Mucosa of rectum (tissue), 2 donors: Measurements from ENCODE around the gene CCDC184.

Experiments used
- H3K27ac ChIP-seq, 2 donors: one replicate each; pipeline ENCODE4 v1.7.0; 2013; ENCODE audit warnings: inconsistent platforms in 2 of 2, low read depth in 2 of 2, low read length in 2 of 2
- H3K27me3 ChIP-seq, 2 donors: one replicate each; pipeline ENCODE4 v1.7.0; 2013; ENCODE audit warnings: low read length in 2 of 2; ENCODE audit not compliant: control insufficient read depth in 2 of 2, insufficient read depth in 2 of 2
- H3K36me3 ChIP-seq, 2 donors: one replicate each; pipeline ENCODE4 v1.7.0; 2013; ENCODE audit warnings: low read length in 2 of 2; ENCODE audit not compliant: control insufficient read depth in 2 of 2, insufficient read depth in 2 of 2
- H3K4me1 ChIP-seq, 2 donors: one replicate each; pipeline ENCODE4 v1.7.0; 2013; ENCODE audit warnings: low read length in 2 of 2, mild to moderate bottlenecking in 1 of 2; ENCODE audit not compliant: control insufficient read depth in 2 of 2, insufficient read depth in 2 of 2
- H3K4me3 ChIP-seq, 2 donors: one replicate each; pipeline ENCODE4 v1.7.0; 2013; ENCODE audit warnings: low read length in 2 of 2
- H3K9ac ChIP-seq, 2 donors: one replicate each; pipeline ENCODE4 v1.7.0; 2013; ENCODE audit warnings: low read length in 2 of 2, low read depth in 1 of 2, mild to moderate bottlenecking in 1 of 2
- H3K9me3 ChIP-seq, 2 donors: one replicate each; pipeline ENCODE4 v1.7.0; 2013; ENCODE audit warnings: low read length in 2 of 2; ENCODE audit not compliant: control insufficient read depth in 2 of 2
- donor health status: healthy.
- donor health status: Normal muscosa, but diverticular disease.

The CCDC184 gene

DNA sequence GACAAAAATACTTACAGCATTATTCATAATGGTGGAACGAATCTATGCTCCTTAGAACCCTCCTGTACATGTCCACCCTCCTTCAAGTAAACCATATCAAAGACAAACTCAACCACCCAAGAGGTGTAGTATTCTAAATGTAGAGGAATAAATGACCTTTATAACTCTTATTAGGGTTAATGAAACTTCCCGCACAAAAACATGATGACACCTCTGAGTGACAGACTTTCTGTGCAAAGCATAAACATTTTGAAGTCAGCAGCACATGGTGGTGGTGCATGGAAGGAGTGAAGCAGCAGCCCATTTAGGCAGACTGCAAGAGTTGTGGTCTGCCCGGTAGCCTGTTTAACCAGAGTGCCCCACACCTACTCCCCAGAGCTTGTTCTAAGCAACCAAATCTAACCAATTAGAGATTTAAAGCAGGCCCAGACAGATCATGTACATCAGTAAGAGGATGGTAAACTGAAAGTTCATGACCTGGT lies 25.5 kb upstream of the CCDC184 start:
- Histone ChIP-seq H3K27me3 (no peaks in the 10 kb centered on the region), H3K27ac (peak overlapping the region; percentile 83 to 94), H3K9ac (peak overlapping the region; percentile 93 to 97), H3K4me1 (peaks cover 5 to 10% of the 10 kb centered on the region in 2 donors), H3K36me3 (peaks cover 4 to 5% of the 10 kb centered on the region in 2 donors), H3K4me3 (peak overlapping the region; percentile 94), H3K9me3 (no peaks in the 10 kb centered on the region)

DNA sequence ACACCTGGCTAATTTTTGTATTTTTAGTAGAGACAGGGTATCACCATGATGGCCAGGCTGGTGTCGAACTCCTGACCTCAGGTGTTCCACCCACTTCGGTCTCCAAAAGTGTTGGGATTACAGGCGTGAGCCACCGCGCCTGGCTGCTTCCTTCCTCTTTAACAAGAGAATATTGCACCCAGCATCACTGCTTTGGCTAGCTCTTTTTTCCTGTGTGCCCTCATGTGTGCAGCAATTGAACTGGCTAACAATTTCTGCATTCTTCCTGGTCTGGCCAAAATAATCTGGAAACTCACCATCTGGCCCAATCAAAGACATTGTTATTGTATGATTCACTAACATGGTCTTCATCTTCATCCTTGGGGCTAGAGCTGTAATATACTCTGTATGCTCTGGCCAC lies 23.4 kb upstream of the CCDC184 start:
- no peak overlapping the region for H3K4me3 ChIP-seq
- H3K9ac ChIP-seq, result no peak overlapping the region
- H3K4me1 ChIP-seq, result peaks cover 5 to 10% of the 10 kb centered on the region in 2 donors
- H3K9me3 ChIP-seq, result no peaks in the 10 kb centered on the region
- H3K27ac ChIP-seq, result no peak overlapping the region
- H3K36me3 ChIP-seq, result no peaks in the 10 kb centered on the region
- H3K27me3 ChIP-seq, result no peaks in the 10 kb centered on the region

DNA sequence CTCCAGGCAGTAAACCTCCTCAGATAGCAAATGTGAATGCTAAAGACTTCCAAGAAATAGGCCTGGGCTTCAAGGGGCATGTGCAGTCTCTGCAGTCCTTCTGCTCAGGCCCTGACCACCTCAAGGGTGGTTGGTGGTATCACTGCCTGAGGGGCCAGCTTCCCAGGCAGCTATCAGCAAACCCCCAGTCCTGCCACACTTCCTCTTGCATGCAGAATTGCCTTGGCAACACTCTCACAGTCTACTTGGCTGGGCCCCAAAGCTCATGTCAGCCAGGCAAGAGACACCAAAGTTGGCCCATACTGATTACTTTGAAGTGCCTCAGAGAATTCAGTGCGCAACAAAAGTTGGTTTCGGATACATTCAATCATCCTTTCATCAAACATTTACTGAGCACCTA lies 22.6 kb upstream of the CCDC184 start:
- Histone ChIP-seq H3K9me3 (no peaks in the 10 kb centered on the region), H3K27ac (no peak overlapping the region), H3K9ac (no peak overlapping the region), H3K27me3 (no peaks in the 10 kb centered on the region), H3K4me3 (no peak overlapping the region), H3K4me1 (peaks cover 5 to 10% of the 10 kb centered on the region in 2 donors), H3K36me3 (no peaks in the 10 kb centered on the region)

DNA sequence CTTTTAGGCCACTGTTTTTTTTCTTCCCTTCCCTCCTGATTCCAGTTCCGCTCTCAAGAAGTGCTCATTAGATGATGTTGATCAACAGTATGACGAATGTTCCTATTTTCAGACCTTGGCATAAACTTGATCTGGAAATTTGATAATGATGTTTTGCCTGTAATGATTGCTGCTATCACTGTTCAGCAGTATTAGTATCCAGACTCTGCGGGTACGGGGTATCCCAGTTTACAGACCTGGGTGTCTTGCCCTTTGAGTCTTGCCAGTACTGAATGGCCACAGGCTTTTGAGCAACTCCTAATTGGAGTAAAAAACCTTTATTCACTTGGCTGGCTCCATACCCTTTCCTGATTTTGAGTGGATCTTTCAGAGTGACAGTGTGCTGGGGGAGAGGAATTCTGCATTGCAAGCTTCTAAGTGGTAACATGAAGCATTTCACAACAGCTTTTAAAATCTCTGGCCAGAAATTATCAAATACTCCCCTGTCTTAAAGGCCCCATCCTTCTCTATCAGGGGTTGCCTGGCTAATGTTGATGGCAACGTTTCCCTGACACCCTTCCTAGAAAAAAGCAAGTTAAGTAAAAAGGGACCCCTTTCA lies 20.2 kb upstream of the CCDC184 start:
- Histone ChIP-seq H3K4me1 (no peaks in the 10 kb centered on the region), H3K9ac (no peak overlapping the region), H3K9me3 (no peaks in the 10 kb centered on the region), H3K4me3 (no peak overlapping the region), H3K36me3 (no peaks in the 10 kb centered on the region), H3K27ac (no peak overlapping the region), H3K27me3 (no peaks in the 10 kb centered on the region)

DNA sequence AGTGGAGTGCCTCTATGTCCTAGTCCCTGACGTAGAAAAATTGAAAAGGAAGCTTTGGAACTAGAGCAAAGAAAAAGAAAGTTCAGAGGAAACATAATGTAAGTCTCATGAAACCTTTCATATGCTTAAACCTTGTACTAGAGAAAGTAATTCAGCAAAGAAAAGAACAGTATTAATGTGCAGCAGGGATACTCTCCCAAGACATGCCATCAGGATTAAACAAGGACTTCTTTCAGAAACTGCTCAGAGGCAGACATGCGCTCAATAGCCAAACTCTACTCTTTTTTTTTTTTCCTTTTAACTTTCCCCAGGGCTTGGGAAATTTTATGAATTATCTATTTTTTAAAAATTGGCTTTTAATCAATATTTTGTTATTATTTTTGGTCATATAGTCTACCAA lies 19.0 kb upstream of the CCDC184 start:
- no peaks in the 10 kb centered on the region for H3K27me3 ChIP-seq
- H3K4me1 ChIP-seq, result no peaks in the 10 kb centered on the region
- H3K27ac ChIP-seq, result no peak overlapping the region
- H3K9ac ChIP-seq, result no peak overlapping the region
- no peaks in the 10 kb centered on the region for H3K9me3 ChIP-seq
- no peak overlapping the region for H3K4me3 ChIP-seq
- no peaks in the 10 kb centered on the region for H3K36me3 ChIP-seq

DNA sequence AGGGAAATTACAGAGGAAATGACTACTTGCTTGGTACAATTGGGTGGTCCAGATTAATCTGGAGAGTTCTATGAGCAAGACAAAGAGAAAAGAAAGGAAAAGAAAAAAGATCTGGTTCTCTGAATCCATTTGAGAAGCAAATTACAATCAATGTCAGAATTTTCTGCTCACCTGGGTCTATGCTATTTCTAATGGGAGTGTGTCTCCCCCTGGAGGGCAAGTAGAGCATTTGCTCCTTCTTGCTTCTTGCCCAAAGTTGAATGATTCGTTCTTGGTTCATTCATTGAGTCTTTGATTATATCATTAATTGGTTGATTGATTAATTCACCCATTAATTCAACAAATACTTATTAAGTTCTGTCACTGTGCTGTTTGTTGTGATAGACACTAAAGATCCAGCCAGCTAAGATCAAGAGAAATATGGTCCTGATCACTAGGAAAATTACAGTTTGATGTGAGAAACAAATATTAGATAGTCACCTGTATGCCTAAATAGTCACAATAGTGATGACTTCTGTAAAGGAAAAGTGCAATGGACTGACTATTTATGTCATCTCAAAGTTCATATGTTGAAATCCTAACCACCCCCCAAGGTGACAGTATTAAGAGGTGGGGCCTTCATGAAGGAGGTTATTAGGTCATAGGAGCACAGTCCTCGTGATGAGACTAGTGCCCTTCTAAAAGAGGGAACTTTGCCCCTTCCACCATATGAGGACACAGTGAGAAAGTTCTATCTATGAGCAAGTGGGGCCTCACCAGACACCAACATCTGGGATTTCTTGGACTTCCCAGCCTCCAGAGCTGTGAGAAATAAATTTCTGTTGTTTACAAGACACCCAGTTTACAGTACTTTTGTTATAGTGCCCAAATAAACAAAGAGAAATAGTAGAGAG lies 18.1 kb upstream of the CCDC184 start:
- Histone ChIP-seq H3K9ac (no peak overlapping the region), H3K9me3 (no peaks in the 10 kb centered on the region), H3K4me3 (no peak overlapping the region), H3K36me3 (no peaks in the 10 kb centered on the region), H3K27me3 (no peaks in the 10 kb centered on the region), H3K27ac (no peak overlapping the region), H3K4me1 (no peaks in the 10 kb centered on the region)

DNA sequence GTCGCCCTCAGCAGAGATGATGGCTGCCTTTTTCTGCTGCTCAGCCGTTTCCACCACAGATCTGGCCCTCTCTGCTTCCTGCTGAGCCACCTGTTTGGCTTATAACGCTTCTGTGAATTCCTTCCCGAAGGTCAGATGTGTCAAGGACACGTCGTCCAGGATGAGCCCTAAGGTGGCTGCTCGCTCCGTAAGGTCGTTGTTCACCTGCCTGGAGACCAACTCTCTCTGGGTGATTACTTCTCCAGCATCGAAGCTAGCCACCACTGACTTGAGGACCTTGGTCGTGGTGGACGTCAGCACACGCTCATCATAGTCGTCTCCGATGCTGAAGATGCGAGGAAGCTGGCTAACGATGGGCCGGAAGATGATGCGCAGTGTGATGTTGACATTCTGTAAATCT lies 14.4 kb upstream of the CCDC184 start:
- Histone ChIP-seq H3K27ac (no peak overlapping the region), H3K36me3 (no peaks in the 10 kb centered on the region), H3K27me3 (no peaks in the 10 kb centered on the region), H3K4me1 (no peaks in the 10 kb centered on the region), H3K4me3 (no peak overlapping the region), H3K9ac (no peak overlapping the region), H3K9me3 (no peaks in the 10 kb centered on the region)

DNA sequence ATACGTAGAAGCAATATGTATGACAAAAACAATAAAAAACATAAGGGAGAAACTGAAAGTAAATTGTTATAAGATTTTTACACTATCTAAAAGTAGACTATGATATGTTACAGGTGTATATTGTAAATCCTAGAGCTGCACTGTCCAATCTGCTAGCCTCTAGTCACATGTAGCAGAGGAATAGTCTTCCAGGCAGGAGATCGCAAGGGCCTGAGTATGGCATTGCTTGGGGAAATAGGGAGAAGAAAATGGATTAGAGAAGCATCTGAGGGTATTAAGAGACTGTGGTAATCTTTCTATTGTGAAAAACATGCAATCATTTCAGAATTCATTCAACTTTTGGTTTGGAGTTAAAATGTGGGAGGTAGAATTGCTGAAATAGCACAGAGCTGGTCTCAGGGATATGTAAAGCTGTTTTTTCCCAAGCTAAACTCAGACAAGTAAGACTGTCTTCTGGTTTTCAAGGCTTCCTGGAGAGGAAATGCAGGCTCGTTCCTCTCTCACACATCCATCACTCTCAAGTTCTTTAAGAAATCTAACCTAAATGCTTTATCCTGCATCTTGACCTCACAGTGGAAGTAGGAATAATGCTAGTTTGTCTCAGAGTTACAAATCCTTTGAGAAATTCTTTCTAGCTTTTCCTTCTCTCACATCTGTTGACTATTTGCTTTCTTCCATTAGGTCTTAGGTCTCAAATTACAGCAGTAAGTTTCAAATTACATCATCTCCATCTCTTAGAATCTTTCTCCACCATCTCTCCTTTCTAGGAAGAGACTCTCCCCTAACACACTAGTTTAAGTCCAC lies 7.6 kb upstream of the CCDC184 start:
- Histone ChIP-seq H3K4me3 (no peak overlapping the region), H3K36me3 (no peaks in the 10 kb centered on the region), H3K9me3 (no peaks in the 10 kb centered on the region), H3K27ac (no peak overlapping the region), H3K9ac (no peak overlapping the region), H3K4me1 (no peaks in the 10 kb centered on the region), H3K27me3 (peaks cover 4 to 5% of the 10 kb centered on the region in 2 donors)

DNA sequence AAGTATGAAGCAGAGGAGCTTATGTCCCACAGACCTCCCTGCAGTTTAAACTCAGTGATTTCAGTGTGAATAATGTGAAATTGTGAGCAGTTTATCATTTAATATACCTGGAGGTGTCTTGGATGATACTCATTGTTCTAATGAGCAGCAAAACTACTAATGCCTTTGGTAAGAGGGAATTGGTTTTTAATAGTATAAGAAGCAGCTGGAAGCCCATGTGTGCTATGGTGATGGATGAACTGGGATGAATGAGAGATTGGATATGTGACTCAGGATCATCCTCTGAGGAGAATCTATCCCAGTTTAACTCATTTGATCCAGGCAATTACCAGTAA lies 7.1 kb upstream of the CCDC184 start:
- no peaks in the 10 kb centered on the region for H3K36me3 ChIP-seq
- H3K9ac ChIP-seq, result no peak overlapping the region
- peaks cover 10 to 11% of the 10 kb centered on the region in 2 donors for H3K27me3 ChIP-seq
- H3K4me3 ChIP-seq, result no peak overlapping the region
- H3K4me1 ChIP-seq, result no peaks in the 10 kb centered on the region
- H3K9me3 ChIP-seq, result no peaks in the 10 kb centered on the region
- H3K27ac ChIP-seq, result no peak overlapping the region

DNA sequence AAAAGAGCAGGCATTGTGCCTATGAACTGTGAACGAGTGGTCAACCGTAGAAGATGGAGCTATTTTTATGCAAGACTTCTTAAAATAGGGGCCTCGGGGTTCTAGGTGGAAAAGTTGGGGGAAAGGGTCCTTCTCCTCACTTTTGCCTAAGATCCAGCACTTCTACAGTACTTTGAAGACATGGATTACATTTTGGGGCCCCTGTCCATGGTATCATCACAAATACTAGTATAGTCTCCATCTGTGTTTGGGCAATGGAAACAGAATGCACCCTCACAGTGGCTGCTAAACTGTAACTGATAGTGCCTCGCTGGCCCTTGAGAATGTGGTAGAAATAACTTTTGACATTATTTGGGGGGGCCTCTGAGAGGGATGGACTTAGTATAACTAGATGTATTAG lies 5.5 kb upstream of the CCDC184 start:
- no peaks in the 10 kb centered on the region for H3K36me3 ChIP-seq
- no peak overlapping the region for H3K4me3 ChIP-seq
- no peaks in the 10 kb centered on the region for H3K9me3 ChIP-seq
- H3K9ac ChIP-seq, result no peak overlapping the region
- H3K4me1 ChIP-seq, result peaks cover 0 to 6% of the 10 kb centered on the region in 2 donors
- H3K27ac ChIP-seq, result no peak overlapping the region
- H3K27me3 ChIP-seq, result peaks cover 17 to 27% of the 10 kb centered on the region in 2 donors
